IPS-18c (cell line): ENCODE data around the gene CNDP2.
"Not testable (repeated sequence)": the region's sequence is repeated elsewhere in the genome, so short reads cannot be mapped to it uniquely, and the experiment has no call there.

Source experiments
- H3K4me3 ChIP-seq: 2 replicates; pipeline ENCODE4 v1.7.0; 2013; ENCODE audit warnings: low read depth, mild to moderate bottlenecking, low read length, moderate library complexity; ENCODE audit not compliant: insufficient read depth
- H3K9me3 ChIP-seq: one replicate; pipeline ENCODE4 v1.6.1; 2013; ENCODE audit warnings: mild to moderate bottlenecking, low read length, moderate library complexity; ENCODE audit not compliant: control insufficient read depth, insufficient read depth

Gene CNDP2

GRCh38 chr18:74540652-74541421 lies 44.7 kb downstream of the CNDP2 start:
- Histone ChIP-seq H3K4me3 (no peak overlapping the region), H3K9me3 (peaks cover 5% of the 10 kb centered on the region)

DNA sequence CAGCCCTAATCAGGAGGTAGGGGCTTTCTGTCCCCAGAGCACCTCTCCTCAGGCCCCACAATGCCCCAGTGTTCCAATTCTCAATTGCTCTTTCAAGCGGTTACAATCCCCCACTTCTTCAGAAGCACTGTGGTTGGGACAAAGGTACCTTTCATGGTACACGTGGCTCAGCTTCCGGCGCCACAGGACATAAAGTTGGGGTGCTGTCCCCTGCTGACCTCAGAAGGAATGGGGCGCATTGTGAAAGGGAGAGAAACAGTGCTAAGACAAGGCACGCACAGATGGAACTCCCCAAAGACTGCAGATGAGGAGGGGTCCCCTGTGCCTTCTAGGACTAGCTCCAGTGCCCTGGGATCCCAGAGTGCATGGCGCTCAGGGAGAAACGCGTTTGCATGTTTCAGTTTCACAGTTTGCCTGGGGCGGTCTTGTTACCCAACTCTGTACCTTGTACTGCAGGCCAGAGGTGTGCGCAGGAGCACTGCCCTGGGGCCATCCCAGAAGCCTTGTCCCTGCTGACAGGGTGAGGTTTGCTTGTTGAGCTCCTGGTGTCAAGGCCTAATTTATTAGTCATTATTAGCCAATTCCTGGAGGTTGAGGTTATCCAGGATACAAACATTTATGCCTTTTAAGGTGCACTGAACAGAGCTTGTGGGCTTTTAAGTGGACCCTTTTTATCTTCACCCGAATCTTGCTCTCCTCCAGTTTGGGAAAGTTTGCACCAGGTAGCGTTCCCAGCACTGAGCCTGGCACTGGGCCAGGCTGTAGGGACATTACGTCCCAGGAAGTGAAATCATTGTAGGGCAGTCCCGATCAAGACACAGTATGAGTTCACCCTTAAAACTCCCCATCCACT lies 45.8 kb downstream of the CNDP2 start:
- Histone ChIP-seq H3K9me3 (peaks cover 5% of the 10 kb centered on the region), H3K4me3 (no peak overlapping the region; the same call in 1 of the 2 replicates)

- Histone ChIP-seq H3K9me3 (peaks cover 11% of the 10 kb centered on the region), H3K4me3 (no peak overlapping the region)
Observed at GRCh38 chr18:74544898-74545297, 48.7 kb downstream of the CNDP2 start.

- Histone ChIP-seq H3K9me3 (peaks cover 14% of the 10 kb centered on the region), H3K4me3 (no peak overlapping the region)
Observed at GRCh38 chr18:74546007-74546406, 49.8 kb downstream of the CNDP2 start.

DNA sequence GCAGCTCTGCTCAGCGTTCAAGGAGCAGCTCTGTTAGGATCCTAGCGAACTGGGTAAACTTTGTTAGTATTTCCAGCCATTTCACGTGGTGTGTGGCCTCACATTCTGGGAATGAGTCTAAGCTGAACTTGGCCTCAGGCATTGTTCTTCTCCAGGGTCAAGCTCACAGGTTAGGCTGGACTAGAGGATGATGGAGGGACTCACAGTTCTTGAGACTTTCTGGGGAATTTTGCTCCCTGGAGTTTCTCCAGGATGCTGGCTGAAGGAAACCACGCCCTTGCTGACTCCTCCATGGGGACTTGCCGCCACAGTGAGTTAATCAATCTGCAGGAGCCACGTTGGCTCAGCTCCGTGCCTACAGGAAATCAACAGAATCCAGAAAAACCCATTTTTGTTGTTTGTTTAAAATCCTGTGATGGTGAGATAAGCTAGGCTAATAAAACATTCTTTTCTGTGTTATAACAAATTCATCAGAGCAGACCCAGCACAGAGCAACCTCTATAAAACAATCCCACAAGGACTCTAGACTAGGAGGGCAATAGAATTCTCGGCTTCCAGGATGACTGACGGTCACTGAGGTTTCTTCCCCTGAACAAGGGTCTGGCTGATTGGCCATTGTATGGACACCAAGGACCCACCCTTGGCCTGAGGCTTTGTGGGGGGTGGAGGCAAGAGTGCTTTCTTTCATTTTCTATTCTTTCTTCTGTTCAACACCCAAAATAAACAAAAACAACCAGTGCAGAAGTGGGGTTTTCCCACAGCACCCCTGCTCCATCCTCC lies 50.8 kb downstream of the CNDP2 start:
- no peak overlapping the region for H3K4me3 ChIP-seq
- peaks cover 14% of the 10 kb centered on the region for H3K9me3 ChIP-seq

DNA sequence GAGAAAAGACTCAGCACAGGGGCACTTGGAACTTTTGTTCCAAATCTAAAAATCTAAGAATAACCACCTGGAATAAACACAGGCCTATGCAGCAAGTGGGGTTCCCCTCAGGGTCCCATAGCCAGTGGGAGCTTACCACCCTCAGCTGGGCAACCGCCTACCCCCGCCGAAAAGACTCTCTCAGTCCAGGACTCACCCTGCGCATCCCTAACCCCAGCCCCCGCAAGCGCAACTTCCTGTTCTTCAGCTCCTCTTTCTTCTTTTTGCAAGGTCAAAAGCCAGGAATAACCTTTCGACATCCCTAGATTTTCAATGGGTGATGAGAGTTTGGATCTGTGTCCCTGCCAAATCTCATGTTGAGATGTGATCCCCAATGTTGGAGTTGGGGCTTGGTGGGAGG lies 51.7 kb downstream of the CNDP2 start:
- Histone ChIP-seq H3K4me3 (no peak overlapping the region), H3K9me3 (peaks cover 14% of the 10 kb centered on the region)

DNA sequence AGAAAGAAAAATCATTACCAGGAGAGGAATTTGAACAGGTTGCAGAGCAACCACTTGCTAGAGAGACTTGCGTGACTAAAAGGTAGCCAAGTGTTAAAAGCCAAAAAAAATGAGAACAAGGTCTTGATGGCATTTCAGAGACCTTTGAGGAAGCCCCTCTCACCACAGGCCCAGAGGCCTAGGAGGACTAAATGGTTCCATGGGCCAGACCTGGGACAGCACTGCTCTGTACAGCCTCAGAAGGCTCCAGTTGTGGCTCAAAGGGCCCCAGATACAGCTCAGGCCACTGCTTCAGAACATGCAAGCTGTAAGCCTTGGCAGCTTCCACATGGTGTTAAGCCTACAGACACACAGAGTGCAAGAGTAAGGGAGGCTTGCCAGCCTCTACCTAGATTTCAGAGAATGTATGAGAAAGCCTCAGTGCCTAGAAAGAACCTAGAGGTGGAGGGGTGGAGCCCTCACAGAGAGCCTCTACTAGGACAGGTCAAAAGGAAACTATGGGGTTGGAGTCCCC lies 53.5 kb downstream of the CNDP2 start:
- H3K9me3 ChIP-seq: peaks cover 12% of the 10 kb centered on the region
- H3K4me3 ChIP-seq: no peak overlapping the region

DNA sequence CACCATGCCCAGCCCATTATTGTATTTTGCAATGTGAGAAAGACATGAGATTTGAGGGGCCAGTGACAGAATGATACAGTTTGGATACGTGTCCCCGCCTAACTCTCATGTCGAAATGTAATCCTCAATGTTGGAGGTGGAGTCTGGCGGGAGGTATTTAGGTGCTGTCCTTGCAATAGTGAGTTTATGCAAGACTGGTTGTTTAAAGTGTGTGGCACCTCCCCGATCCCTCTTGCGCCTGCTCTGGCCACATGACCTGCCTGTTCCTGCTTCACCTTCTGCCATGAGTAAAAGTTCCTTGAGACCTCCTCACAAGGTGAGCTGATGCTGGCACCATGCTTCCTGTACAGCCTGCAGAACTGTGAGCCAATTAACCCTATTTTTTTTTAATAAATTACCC lies 54.7 kb downstream of the CNDP2 start:
- H3K9me3 ChIP-seq: peaks cover 14% of the 10 kb centered on the region
- H3K4me3 ChIP-seq: no peak overlapping the region

DNA sequence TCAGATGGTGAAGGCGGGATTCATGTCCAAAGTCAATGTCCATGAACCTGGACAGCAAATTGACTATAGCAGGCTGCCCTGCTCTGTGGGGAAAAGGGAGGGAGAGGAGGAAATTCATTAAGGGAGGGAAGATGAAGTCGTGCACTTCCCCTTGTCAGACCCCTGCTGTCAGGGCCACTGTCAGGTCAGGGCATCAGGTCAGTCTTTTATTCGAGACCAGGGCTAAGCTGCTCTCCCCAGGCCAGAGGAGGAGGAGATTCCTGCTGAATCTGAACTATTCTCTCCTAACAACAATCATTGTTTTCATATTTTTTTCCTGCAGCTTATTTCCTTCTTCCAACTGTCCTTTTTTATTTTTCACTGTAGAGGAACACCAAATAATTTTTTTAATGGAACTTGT lies 55.3 kb downstream of the CNDP2 start:
- peaks cover 14% of the 10 kb centered on the region for H3K9me3 ChIP-seq
- no peak overlapping the region for H3K4me3 ChIP-seq

GRCh38 chr18:74551936-74552555 lies 55.9 kb downstream of the CNDP2 start:
- Histone ChIP-seq H3K9me3 (peaks cover 14% of the 10 kb centered on the region), H3K4me3 (no peak overlapping the region)

DNA sequence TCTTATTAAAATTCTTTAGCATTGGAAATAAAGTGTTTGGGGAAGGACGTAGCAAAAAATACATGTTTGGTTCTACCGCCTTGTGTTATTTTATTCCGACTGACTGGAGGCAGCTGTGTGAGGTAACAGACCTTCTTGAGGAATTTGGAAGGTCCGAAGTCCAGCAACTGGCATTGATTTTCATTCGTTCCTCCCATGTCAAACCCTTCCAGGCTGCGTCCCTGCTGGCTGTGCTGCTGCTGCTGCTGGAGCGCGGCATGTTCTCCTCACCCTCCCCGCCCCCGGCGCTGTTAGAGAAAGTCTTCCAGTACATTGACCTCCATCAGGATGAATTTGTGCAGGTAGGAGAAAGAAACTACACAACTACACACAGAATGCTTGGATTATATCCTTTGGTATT lies 60.0 kb downstream of the CNDP2 start:
- H3K9me3 ChIP-seq: peaks cover 2% of the 10 kb centered on the region
- H3K4me3 ChIP-seq: no peak overlapping the region

DNA sequence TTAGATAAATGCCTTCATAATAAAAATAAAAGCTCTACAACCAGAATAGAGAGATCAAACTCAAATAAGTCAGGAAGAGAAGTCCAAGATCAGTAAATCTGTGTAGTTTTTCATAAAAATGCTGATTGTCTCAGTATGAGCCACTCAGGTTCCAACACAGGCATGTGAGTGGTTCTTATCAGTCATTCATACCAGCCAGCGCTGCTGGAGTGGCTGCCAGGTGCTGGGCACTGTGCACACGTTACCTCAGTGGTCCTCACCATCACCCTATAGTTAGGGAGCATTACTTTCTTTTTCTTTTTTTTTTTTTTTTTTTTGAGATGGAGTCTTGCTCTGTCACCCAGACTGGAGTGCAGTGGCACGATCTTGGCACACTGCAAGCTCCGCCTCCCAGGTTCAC lies 61.9 kb downstream of the CNDP2 start:
- Histone ChIP-seq H3K4me3 (no peak overlapping the region), H3K9me3 (peaks cover 2% of the 10 kb centered on the region)

- H3K4me3 ChIP-seq: no peak overlapping the region
Observed at GRCh38 chr18:74562131-74562730, 66.1 kb downstream of the CNDP2 start.

GRCh38 chr18:74562775-74563174 lies 66.6 kb downstream of the CNDP2 start:
- H3K9me3 ChIP-seq: peaks cover 3% of the 10 kb centered on the region
- H3K4me3 ChIP-seq: no peak overlapping the region

More at GRCh38 chr18:74562131-74562730, 66.1 kb downstream of the CNDP2 start:
- H3K9me3 ChIP-seq: peaks cover 3% of the 10 kb centered on the region

DNA sequence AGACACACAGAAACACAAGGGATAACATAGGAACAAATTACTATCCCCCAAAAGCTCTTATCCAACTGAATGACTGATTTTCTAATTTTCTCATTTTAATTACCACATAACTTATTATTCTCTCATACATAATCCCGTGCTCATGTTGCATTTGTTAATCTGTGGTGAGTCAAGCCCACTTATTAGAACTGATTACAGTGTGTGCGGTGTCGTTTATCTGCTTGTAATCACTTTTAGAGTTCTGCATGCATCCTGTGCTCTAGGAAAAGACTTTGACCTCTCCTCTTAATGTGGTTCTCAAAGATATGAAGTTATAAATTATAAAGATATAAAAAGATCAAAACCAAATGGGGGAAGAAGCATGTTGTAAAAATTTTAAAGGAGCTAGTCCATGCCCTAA lies 67.8 kb downstream of the CNDP2 start:
- Histone ChIP-seq H3K9me3 (peaks cover 3% of the 10 kb centered on the region), H3K4me3 (no peak overlapping the region)

DNA sequence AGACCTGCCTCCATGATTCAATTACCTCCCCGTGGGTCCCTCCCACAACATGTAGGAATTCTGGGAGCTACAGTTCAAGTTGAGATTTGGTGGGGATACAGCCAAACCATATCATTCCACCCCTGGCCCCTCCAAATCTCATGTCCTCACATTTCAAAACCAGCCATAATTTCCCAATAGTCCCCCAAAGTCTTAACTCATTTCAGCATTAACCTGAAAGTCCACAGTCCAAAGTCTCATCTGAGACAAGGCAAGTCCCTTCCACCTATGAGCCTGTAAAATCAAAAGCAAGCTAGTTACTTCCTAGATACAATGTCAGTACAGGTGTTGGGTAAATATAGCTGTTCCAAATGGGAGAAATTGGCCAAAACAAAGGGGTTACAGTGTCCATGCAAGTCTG lies 69.0 kb downstream of the CNDP2 start:
- not testable (repeated sequence) for H3K9me3 ChIP-seq, H3K4me3 ChIP-seq

GRCh38 chr18:74565993-74566392 lies 69.8 kb downstream of the CNDP2 start:
- not testable (repeated sequence) for H3K4me3 ChIP-seq, H3K9me3 ChIP-seq
